GM21576 (cell line): ENCODE data around the gene BICRA.
"Not testable (repeated sequence)": the region's sequence is repeated elsewhere in the genome, so short reads cannot be mapped to it uniquely, and the experiment has no call there.

Experiments
- ATAC-seq: cut with Tn5 transposase; IDR thresholded peaks from one replicate; pipeline ENCODE4 v1.9.1; 2021; ENCODE audit warnings: mild to moderate bottlenecking, moderate library complexity; ENCODE audit not compliant: unreplicated experiment

Gene BICRA

DNA sequence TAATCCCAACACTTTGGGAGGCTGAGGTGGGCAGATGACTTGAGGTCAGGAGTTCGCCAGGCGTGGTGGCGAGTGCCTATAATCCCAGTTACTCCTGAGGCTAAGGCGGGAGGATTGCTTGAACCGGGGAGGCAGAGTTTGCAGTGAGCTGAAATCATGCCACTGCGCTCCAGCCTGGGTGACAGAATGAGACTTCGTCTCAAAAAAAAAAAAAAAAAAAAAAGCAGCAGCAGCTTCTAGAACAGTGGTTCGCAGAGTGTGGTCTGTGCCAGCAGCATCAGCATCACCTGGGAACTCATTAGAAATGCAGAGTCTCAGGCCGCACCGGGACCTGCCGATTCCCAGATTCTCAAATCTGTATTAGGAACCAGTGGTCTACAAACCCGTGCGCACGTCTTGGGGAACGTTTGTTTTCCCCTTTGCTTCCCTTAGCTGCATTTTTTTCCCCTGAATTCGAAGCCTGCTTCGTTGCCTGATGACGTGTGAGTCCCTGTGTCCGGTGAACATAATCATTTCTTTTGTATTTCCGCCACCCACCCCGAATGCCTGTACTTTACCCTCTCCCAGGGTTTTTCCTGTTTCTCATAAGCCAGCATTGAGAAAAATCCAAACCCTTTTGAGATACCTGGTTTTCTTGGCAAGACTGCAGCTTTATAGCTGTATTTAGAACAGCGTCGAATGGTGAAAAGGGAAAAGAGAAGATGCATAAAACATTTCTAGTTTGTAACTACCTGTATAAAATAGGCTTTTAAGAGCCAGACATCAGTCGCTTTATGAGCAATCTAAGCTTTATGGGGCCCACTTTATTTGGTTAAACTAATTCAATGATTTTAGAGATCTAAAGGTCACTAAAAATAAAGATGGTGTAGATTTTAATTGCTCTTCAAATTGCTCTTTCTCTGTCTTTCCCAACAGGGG is 49.8 kb downstream of the BICRA start:
- no peak for ATAC-seq

DNA sequence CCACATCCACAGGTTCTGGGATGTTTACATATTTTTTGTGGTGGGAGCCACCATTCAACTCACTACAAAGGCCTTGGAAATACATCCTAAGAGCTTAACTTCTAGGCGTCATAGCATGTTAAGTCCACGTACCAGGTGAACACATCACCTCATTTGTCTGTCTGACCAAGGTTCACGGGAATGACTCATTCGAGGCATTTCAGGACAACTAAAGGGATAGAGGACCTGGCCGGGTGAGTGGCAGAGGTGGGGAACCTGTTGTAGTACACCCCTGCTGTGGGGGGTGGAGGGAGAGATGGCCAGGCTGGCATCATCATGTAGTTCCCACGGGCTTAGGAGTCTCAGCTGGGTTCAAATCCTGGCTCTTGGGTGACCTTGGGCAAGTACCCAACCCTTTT is 51.5 kb downstream of the BICRA start:
- ATAC-seq = no peak

DNA sequence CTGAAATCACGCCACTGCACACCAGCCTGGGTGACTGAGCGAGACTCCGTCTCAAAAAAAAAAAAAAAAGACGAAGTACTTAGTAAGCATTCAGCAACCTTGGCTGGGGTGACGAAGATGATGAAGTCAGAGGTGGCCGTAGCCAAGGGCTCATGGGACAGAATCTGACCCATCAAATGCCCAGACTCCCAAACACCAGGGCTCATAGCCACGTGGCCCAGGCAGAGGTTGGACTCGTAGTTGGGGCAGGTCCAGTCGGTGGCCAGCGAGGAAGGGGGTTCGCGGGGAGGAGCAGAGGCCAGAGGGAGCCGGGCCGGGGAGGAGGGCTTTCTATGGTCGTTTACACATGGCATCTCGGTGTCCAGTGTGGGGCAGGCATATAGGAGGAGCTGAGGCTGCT is 52.2 kb downstream of the BICRA start:
- ATAC-seq = no peak

DNA sequence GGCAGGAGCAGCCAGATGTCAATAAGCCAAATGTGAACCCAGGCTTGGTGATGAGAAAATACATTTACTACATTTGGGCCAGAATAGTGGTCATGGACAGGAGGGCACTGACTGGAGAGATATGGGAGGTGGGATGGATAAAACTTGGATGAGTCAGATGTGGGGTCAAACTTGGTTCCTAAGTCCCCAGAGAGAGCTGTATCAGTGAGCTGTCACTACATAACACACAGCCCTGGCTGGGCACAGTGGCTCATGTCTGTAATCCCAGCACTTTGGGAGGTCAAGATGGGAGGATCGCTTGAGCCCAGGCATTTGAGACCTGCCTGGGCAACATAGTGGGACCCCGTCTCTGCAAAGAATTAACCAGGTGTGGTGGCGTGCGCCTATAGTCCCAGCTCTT is 52.7 kb downstream of the BICRA start:
- no peak for ATAC-seq

DNA sequence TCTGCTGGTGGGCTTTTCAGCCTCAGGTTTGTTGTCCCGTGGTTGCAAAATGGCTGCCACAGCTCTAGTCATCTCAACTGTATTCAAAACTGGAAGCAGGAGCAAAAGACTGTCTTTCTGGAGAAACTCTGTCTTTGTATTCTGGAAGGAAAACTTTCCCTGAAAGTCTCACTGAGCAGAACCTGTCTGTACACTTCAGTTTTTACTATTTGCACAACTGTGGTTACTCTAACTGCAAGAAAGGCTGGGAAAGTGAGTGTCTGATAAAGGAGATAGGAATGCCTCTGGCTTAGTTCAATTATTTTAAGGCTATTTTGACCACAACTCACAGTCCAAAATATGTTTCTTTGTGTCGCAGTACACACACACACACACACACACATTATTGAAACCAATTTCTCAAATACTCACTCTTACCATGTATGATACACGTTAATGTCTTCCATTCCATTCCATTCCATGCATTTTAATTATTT is 54.5 kb downstream of the BICRA start:
- ATAC-seq = no peak

DNA sequence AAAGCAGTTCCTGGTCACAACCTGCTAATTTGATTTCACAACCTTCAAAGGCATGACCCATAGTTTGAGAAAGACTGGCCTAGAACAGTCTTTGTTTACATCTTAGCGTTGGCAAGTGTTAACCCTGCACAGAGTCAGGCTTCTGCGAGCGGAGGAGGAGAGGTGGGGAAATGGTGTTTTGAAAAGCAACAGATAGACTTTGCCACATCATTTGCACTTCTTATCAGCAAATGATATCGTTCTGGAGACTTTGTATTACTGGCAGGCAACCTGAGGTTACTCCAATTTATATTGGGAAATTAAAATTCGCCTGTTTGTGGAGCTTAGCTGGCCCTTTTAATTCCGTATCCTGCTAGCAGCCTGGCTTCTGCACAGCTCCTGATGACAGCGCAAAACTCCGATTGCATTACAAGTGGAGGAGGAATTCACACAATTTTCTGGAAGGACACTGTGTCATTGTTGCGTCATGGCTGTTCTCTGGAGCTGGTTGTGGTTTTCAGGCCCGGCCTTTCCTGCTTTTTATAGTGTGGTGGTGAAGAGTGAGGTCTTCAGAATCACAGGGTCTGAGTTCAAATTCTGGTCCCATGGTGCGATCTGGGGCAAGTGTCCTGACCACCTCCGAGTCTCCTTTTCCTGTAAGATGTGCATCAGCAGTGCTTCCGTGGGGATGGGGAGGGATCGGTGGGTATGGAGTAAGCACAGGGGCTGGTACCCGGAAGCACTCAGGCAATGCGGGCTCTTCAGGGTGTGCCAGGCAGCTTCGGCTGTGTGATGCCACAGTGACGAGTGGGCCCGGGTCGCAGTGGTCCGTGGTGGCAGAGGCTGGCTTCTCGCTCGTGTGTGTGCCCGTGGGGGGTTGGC is 55.2 kb downstream of the BICRA start:
- ATAC-seq = no peak

DNA sequence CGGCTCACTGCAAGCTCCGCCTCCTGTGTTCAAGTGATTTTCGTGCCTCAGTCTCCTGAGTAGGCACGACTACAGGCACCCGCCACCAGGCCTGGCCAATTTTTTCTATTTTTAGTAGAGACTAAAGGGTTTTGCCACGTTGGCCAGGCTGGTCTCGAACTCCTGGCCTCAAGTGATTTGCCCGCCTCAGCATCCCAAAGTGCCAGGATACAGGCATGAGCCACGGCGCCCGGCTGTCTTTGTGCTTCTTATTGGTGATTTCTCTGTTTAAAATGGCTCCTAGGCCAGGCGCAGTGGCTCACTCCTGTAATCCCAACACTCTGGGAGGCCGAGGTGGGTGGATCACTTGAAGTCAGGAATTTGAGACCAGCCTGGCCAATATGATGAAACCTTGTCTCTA is 59.6 kb downstream of the BICRA start:
- not testable (repeated sequence) for ATAC-seq

DNA sequence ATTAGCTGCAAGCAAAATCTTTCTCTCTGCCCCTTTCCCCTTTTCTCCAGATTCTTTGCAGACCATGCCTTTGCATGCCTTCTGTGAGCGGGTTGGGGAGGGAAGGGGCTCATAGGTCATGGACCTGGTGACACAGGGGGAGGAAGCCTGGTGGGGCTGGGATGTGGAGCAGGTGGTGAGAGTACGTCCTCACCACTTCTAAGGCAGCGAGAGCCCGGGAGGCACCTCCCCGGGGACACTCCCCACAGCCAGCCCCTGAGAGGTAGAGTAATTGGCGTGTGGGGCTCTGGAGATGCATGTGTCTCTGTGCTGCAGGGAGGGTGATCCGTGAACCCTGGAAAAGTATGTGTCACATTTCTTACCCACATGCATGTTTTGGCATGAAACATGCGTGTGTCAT is 61.8 kb downstream of the BICRA start:
- no peak for ATAC-seq

DNA sequence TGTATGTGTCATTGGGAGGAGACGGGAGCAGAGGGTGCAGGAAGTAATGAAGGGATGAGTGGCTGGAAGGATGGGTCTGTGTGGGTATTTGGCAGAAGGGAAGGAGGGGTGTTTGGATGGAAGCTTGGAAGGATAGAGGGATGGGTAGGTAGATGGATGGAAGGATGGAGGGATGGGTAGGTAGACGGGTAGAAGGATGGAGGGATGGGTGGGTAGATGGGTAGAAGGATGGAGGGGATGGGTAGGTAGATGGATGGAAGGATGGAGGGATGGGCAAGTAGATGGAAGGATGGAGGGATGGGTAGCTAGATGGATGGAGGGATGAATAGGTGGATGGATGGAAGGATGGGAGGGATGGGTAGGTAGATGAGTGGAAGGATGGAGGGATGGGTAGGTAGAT is 62.6 kb downstream of the BICRA start:
- no peak for ATAC-seq

DNA sequence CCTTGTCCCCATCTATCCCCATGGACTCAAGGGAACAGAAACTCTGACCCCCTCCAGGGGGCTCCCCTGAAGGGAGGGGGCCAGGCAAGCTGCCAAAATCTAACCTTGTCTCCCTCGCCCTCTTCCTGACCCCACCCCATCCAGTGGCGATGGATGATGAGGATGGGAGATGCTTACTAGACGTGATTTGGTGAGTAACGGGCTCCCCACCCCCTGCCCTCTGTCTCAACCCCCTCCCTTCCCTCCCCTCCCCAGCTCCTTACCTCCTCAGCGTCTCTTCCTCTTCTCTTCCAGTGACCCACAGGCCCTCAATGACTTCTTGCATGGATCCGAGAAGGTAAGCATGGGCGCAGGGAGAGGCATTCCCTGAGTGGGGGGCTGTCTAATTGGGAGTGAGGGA is 64.5 kb downstream of the BICRA start:
- ATAC-seq = no peak

DNA sequence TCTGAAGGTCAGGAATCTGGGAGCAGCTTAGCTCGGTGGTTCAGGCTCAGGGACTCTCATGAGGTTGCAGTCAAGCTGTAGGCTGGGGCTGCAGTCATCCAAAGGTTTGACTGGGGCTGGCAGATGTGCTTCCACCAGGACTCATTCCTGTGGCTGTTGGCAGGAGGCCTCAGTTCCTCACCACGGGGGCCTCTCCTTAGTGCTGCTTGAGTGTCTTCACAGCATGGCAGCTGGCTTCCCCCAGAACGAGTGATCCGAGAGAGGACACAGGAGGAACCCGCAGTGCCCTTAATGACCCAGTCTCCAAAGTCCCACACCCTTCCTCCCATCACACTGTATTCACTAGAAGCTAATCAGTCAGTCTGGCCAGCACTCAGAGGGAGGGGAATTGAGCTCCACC is 65.6 kb downstream of the BICRA start:
- ATAC-seq = no peak

DNA sequence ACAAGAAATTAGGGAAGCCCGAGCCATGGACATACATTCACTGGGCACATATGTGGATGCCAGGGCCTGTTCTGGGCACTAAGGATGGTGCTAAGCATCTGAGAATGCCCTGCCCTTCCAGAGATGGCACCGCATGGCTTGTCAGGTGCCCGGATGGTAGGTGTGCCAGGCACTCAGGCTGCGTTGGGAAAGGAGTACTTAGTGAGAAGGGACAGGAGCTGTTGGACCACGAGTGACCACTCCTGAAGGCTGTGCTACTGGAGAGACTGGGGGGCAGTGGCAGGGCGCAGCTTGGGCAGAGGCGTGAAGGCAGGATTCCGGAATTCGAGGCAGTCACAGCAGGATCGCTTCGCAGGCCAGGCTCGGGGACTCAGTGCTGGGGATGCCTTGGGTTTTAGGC is 66.3 kb downstream of the BICRA start:
- no peak for ATAC-seq

DNA sequence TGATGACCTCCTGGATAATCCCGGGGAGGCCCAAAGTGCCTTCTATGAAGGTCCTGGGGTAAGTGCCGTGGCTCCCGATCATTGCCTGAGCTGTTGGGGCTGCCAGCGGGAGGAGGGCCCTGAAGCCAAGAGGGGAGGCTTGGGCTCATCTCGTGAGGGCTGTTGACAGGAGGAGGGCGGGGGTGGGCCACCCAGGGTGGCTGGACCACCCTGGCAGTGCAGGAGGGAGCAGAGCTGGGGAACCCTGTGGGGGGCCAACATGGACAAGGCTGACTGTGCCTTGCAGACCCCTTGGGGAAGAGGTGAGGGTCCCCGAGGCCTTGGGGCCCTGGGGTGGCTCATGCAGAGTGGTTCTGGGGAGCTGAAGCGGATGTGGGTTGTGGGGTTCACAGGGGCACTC is 66.9 kb downstream of the BICRA start:
- no peak for ATAC-seq

DNA sequence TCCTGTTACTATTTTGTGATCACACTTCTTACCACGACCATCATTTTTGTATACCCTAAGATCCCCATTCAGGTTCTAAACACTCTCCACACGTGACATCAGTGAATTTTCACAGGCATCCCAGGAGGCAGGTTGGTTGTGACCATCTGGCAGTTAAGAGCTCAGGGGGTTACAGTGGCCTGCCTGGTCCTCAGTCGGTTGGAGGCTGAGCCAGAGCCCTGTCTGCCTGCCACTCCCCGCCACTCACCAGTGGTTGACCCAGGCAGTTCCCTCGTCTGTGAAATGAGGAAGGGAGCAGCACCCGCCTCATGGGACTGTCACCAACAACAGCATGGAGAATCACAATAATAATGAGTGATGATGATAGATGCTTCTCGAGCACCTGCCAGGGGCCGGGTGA is 67.9 kb downstream of the BICRA start:
- no peak for ATAC-seq

DNA sequence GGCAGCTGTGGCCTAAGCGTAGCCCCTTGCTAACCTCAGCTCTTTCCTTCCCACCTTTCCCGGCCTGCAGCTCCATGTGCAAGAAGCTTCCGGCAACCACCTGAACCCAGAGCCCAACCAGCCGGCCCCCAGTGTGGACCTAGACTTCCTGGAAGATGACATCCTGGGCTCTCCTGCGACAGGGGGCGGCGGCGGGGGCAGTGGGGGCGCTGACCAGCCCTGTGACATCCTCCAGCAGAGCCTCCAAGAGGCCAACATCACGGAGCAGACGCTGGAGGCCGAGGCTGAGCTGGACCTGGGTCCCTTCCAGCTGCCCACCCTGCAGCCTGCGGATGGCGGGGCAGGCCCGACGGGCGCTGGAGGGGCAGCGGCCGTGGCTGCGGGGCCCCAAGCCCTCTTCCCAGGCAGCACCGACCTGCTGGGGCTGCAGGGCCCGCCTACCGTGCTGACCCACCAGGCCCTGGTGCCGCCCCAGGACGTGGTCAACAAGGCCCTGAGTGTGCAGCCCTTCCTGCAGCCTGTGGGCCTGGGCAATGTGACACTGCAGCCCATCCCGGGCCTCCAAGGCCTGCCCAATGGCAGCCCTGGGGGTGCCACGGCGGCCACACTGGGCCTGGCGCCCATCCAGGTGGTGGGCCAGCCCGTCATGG is 70.4 kb downstream of the BICRA start:
- no peak for ATAC-seq

DNA sequence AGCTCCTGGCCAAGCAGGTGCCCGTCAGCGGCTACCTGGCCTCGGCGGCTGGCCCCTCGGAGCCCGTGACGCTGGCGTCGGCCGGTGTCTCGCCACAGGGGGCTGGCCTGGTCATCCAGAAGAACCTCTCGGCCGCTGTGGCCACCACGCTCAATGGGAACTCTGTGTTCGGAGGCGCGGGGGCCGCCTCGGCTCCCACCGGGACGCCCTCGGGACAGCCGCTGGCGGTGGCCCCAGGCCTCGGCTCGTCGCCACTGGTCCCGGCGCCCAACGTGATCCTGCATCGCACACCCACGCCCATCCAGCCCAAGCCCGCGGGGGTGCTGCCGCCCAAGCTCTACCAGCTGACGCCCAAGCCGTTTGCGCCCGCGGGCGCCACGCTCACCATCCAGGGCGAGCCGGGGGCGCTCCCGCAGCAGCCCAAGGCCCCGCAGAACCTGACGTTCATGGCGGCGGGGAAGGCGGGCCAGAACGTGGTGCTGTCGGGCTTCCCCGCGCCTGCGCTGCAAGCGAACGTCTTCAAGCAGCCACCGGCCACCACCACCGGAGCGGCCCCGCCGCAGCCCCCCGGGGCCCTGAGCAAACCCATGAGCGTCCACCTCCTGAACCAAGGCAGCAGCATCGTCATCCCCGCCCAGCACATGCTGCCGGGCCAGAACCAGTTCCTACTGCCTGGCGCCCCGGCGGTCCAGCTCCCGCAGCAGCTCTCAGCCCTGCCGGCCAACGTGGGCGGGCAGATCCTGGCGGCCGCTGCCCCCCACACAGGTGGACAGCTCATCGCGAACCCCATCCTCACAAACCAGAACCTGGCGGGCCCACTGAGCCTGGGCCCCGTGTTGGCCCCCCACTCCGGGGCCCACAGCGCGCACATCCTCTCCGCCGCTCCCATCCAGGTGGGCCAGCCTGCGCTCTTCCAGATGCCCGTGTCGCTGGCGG is 71.3 kb downstream of the BICRA start:
- ATAC-seq = no peak

DNA sequence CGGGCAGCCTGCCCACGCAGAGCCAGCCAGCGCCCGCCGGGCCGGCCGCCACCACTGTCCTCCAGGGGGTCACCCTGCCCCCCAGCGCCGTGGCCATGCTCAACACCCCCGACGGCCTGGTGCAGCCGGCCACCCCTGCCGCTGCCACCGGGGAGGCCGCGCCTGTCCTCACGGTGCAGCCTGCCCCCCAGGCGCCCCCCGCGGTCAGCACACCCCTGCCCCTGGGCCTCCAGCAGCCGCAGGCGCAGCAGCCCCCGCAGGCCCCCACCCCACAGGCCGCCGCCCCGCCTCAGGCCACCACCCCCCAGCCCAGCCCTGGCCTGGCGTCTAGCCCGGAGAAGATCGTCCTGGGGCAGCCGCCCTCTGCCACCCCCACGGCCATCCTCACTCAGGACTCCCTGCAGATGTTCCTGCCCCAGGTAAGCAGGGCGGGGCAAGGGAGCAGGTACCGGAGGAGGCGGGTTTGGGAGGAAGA is 72.0 kb downstream of the BICRA start:
- ATAC-seq = no peak

DNA sequence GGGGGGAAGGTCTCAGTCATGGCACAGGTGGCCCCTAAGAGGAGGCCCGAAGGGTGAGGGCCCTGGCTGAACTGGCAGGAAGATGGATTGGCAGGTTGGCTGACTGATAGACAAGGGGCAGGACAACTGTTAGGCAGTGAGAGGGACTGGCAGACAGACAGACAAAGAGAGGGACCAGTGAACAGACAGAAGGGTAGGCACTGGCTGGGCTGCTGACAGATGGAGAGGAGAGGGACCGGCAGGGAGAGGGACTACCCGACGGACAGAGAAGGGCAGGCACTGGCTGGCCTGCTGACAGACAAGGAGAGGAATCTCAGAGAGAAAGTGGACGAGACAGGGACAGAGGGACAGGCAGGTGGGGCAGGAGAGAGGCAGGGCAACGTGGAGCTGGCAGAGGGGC is 72.5 kb downstream of the BICRA start:
- ATAC-seq = no peak

DNA sequence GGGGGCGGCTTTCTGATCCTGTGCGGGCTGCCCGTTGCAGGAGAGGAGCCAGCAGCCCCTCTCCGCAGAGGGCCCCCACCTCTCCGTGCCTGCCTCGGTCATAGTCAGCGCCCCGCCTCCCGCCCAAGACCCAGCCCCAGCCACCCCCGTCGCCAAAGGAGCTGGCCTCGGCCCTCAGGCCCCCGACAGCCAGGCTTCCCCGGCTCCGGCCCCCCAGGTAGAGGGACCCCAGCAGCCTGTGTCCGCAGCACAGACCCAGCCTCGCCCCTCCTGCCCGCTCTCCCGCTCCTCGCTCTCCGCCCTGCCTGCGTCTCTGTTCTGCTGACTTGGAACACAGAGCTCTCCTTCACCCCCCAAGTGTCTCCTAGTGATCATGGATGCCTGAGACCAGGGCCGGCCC is 73.0 kb downstream of the BICRA start:
- ATAC-seq = no peak

DNA sequence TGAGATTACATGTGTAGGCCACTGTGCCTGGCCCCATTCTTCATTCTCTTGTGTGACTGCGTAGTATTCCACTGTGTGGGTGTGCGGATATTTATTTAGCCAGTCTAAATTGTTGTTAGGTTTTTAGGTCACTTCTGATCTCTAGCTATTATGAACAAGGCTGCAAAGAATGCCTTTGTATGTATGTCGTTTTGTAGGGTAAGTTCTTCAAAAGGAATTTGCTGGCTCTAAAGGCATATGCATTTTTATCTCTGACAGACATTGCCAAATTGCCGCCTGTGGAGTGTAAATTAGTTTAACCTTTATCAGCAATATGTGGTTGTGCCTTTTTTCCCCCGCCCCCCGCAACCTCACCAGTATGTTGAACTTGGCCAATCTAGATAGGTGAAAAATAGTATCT is 74.0 kb downstream of the BICRA start:
- ATAC-seq = no peak
